Measurements from ENCODE around the gene TBL3.
A peak's percentile ranks its signal among the peaks of the same experiment; 100 is the strongest.
"Not testable (repeated sequence)": the region's sequence is repeated elsewhere in the genome, so short reads cannot be mapped to it uniquely, and the experiment has no call there.

TBL3 gene

DNA sequence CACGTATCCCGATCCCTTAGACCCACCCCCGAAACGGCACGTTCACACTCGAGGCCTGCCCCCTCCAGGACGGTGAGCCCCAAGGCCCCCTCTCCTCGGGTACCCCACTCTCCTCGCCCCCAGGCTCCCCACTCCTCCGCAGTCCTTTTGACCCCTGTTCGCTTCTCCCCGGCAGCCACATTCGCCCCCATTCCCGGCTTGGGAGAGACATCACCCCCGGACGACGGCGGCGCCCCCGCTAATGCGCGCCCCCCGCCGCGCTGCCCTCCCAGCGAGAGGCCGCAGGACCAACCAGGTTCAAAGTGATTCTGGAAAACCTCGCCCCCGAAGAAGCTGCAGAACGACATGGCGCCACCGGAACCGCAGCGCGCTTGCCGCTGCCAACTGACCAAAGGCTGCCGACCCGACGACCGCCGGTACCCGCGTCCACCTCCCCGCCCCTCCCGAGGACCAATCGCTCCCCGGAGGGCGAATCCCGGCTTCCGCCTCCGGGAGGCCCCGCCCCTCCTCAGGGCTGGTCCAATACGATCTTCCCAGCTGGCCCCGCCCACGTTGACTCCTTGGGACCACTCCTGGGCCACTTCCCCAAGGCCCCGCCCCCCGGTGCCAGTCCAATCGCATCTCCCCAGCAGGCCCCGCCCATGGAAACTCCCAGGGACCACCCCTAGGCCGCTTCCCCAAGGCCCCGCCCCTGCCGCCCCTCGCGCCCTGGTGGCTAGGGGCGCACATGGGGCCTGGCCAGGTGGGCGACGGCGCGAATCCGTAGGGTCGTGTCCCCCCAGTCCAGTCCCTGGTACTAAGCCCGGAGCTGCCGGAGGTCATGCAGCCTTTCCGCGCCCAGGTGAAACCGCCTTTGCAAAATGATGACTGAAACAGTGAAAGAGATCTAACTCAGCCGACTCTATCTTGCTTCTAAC is 28.8 kb upstream of the TBL3 start, which contains the start of gene MSRB1:
TSS of gene MSRB1 (minus strand) at position 390 of the 917 bp plus-strand sequence. CDS start at position 347, 43 bp downstream.
- peak; percentile 97 to 99 for DNase-seq (ENCODE audit: low read depth in 2 of 2)

DNA sequence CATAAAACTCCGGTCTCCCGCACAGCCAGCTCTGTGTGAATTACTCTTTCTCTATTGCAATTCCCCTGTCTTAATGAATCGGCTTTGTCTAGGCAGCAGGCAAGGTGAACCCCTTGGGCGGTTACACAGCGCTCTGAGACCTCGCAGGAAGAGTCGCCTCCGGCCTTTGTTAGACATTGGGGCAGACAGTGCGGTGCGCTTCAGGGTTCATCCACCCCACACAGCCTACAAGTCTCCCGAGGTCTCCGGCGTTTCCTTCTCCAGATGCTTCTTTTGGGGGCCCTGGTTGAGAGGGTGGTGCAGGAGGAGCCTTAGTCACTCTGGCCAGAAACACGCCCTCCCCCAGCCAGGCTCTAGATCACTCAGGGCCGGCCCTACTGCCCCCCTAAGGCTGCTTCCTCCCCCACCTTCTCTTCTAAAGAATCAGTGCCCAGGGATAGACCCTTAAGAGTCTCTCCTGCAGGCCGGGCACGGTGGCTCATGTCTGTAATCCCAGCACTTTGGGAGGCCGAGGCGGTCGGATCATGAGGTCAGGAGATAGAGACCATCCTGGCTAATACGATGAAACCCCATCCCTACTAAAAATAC is 27.1 kb upstream of the TBL3 start:
- no peak for DNase-seq (ENCODE audit: low read depth in 2 of 2)

DNA sequence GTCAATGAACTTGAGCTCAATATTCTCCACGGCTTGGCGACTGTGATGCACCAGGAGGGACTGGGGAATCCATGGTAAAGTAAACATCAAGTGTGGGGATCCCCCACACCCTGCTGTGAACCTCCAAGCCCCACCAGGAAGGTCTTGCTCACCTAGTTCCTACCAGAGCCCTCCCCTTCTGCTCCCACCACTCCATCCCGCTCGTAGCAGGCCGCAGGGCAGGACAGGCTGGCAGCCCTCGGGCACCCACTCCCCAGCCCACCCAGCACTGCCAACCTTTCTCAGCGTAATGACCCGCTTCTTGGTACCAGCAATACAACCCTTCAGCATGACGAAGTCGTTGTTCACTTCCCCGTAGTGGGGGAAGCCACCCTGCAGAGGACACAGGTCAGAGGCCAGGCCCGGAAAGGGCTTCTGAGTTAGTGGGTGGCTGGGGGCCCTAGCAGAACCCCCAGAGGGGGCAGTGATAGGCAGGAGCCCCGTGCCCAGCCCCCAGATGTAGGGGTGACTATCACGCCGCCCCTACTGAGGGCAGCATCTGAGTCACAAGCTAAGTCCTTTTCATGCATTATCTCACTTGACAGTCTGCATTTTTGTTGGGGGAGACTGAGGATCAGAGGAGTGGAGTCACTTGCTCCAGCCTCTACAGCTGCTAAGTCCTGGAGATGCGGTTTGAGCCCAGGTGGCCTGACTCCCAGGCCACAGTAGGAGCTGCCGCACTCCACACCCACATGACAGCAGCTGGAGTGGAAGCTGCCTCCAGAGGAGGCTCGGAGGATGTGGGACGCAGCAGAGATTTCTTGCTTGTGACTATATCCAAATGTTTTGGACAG is 26.1 kb upstream of the TBL3 start:
- no peak for DNase-seq (ENCODE audit: low read depth in 2 of 2)

DNA sequence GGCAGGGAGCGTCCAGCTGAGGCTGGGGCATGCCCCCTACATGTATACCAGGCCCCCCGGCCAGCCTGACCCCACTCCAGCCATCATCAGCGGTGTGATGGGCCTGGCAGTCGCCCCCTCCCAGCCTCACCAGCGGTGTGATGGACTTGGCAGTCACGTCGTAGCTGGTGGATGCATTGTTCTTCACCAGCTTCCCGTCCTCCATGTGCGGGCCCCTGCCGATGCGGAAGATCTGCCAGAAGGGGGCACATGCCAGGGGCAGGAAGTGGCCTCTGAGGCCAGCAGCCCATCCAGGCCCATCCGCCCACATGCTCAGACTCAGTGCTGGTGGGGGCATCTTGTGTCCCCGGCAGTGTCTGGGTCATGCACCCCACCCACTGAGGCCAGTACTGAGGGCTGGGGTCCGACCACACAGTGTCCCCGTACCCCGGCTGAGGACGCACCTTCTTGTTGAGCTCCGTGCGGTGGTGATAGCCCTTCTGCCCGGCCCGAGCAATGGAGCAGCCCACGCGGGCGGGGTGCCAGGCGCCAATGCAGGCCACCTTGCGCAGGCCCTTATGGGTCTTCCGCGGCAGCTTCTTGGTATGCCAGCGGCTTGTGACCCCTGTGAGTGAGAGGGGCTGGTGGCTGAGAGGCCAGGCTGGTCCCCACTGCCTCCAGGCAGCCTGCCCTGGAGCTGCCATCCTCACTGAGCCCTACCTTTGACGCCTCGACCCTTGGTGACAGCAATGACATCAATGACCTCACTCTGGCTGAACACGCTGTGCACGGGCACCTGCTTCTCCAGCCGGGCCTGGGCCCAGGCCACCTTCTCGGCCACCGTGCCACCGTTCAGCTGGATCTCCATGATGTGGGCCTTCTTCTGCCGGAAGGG is 25.1 kb upstream of the TBL3 start:
- no peak for DNase-seq (ENCODE audit: low read depth in 2 of 2)

DNA sequence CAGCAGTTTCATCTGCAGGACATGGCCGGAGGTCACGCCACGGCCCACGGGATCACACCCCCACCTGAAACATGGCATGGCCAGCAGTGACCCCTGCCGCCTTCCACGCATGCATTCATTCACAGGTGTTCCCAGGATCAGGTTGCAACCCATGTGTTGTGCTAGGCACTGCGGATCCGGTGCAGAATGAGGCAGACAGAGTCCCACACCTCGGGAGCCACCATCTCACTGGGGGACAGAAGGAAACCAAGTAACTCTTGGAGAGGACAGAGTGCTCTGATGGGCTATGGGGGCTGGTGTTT is 24.5 kb upstream of the TBL3 start:
- DNase-seq (ENCODE audit: low read depth in 2 of 2), result no peak

DNA sequence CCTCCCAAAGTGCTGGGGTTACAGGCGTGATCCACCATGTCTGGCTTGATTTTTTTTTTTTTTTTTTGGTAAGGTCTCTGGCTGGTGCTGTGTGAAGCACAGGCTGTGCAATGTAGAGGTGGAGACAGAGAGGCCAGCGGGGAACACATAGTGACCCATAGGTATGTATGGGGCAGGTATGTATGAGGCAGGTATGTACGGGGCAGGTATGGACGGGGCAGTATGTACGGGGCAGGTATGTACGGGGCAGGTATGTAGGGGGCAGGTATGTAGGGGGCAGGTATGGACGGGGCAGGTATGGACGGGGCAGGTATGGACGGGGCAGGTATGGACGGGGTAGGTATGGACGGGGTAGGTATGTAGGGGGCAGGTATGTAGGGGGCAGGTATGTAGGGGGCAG is 22.3 kb upstream of the TBL3 start:
- no peak for DNase-seq (ENCODE audit: low read depth in 2 of 2)

DNA sequence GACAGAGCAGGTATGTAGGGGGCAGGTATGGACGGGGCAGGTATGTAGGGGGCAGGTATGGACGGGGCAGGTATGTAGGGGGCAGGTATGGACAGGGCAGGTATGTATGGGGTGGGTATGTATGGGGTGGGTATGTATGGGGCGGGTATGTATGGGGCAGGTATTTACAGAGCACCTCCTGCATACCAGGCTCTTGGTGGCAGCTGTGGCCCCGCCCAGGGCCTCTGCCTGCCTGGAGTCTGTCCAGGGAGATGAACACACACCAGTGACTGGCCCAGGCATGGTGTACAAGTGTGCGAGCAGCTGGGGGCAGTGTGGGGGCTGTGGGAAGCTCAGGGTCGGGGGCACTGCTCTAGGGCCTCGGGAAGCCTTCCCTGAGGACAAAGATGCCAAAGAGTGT is 21.8 kb upstream of the TBL3 start:
- DNase-seq (ENCODE audit: low read depth in 2 of 2), result no peak

DNA sequence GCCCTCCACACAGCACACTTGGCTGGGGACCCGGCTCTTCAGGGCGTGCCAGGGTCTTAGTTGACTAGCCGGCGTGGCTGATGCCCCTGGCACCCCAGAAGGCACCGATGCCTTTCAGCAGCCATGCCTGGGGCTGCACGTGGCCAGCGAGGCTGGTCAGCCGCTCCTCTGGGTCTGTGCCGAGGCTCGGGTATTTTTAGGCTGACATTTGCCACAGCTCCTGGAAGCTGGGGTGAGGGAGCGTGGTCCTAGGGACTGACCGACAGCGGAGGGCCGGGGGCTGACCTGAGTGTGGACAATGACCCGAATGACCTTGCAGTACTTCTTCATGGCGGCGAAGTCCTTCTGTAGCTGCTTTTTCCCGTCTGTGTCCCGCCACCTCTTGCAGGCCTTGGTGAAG is 21.3 kb upstream of the TBL3 start:
- no peak for DNase-seq (ENCODE audit: low read depth in 2 of 2)

DNA sequence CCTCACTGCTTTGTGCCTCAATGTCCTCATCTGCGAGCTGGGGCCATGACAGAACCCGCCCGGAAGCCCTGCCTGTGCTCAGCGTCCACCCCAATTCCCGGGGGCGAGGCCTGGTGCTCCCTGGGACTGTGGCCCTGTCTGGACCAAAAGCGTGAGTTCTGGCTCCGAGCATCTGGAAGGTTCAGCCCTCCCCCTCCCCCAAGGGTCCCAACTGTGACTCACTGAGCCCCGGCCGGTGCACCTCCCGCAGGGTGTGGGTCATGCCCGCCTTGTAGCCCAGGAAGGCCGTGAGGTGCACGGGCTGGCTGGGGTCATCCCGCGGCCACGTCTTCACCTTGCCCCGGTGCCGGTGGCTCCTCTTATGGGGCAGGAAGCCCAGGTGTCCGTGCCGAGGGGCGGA is 18.1 kb upstream of the TBL3 start:
- no peak for DNase-seq (ENCODE audit: low read depth in 2 of 2)

DNA sequence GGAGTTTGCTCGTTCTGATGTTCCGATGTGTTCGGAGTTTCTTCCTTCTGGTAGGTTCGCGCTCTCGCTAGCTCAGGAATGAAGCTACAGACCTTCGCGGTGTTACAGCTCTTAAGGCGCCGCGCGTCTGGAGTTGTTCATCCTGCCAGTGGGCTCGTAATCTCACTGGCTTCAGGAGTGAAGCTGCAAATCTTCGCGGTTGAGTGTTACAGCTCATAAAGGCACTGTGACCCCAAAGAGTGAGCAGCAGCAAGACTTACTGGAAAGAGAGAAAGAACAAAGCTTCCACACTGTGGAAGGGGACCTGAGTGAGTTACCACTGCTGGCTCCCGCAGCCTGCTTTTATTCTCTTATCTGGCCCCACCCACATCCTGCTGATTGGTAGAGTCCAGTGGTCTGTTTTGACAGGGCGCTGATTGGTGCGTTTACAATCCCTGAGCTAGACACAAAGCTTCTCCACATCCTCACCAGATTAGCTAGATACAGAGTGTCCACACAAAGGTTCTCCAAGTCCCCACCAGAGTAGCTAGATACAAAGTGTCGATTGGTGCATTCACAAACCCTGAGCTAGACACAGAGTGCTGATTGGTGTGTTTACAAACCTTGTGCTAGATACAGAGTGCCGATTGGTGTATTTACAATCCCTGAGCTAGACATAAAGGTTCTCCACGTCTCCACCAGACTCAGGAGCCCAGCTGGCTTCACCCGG is 14.3 kb upstream of the TBL3 start:
- not testable (repeated sequence) for DNase-seq (ENCODE audit: low read depth in 2 of 2)

DNA sequence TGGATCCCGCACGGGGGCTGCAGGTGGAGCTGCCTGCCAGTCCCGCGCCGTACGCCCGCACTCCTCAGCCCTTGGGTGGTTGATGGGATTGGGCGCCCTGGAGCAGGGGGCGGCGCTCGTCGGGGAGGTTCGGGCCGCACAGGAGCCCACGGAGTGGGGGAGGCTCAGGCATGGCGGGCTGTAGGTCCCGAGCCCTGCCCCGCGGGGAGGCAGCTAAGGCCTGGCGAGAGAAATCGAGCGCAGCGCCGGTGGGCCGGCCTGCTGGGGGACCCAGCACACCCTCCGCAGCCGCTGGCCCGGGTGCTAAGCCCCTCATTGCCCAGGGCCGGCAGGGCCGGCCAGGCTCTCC is 13.7 kb upstream of the TBL3 start:
- DNase-seq (ENCODE audit: low read depth in 2 of 2), result not testable (repeated sequence)

DNA sequence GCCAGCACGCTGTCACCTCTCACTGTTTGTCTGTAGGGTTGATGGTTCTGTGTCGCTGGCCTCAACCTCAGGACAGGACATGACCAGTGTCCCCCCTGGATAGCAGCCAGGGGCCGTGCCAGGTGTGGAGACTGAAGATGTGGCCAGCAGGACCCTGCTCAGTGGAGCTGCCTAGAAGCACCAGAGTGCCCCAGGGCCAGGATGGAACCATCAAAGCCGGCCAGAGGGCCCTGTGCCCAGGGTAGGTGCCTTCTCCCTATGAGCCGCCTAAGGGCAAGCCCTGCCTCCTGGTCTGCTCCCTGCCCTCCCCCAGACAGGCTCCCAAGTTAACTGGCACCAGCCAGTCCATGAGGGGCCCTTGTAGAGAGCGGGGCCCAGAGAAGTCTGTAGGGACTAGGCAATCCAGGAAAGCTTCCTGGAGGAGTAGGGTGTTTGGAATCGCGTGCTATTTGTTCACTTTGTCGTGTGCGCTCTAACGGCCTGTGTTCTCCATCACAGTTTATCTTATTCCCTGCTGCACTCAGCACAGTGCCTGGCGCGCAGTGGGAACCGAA is 13.1 kb upstream of the TBL3 start:
- no peak for DNase-seq (ENCODE audit: low read depth in 2 of 2)

DNA sequence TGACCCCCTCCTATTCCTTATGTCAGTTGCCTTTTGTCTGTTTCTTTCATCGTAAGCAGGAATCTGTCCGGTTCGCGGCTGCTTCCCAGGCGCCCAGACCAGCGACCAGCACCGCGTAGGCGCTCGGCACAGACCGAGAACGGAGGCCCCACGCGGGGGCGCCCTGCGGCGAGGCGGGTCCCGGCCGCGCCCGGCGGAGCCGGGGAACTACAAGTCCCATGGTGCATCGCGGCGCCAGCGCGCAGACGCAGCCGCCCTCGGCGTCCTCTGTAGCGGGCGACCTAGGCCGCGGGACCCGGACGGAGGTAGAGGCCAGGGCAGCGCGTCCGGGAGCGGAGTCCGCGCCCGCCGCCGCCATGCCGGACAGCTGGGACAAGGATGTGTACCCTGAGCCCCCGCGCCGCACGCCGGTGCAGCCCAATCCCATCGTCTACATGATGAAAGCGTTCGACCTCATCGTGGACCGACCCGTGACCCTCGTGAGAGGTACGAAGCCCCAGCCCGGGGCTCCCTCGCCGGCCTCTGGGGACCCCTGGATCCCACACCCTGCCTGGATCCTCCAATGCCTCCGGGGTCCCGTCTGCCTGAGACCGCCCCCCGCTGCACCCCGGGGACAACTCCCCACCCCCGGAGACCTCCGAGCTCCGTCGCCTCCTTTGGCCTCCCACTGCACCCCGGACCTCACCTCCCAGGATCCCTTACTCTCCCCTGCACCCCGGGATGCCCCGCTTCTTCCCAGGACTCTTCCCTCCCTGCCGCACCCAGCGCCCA is 12.4 kb upstream of the TBL3 start, which contains the start of gene NDUFB10:
TSS of gene NDUFB10 (plus strand) at position 270 of the 771 bp plus-strand sequence. CDS start at position 357, 87 bp downstream.
- DNase-seq (ENCODE audit: low read depth in 2 of 2), result peak; percentile 86 to 88

DNA sequence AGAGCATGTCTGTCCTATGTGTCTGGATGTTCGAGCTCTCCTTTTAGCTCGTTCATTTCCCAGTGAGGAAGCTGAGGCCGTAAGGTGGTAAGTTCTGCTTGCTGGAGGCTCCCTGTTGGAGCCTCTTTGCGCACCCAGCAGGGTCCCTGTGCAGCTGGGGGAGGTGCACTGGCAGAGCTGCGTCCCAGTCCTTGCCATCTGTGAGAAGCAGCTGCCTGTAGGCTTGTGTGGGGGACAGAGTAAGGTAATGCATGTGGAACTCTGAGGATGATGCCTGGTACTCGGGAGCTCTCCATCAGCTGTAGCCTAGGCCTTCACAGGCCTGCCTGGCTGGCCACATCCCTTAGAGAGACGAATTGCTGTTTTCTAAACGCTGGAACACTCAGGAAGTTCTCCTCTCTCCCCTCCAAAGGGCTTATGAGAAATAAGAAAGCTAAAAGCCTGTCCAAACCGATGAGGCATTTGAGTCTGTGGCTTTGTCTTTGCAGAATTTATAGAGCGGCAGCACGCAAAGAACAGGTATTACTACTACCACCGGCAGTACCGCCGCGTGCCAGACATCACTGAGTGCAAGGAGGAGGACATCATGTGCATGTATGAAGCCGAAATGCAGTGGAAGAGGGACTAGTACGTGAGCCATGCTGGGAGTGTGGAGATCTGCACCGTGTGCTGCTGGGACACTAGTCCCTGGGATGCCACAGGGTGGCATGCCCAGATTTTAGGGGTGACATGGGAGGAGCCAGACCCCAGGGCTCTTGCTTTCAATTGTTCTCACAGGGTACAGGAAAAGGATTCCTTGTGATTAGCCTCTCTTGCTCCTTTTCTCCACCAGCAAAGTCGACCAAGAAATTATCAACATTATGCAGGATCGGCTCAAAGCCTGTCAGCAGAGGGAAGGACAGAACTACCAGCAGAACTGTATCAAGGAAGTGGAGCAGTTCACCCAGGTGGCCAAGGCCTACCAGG is 10.9 kb upstream of the TBL3 start:
- DNase-seq (ENCODE audit: low read depth in 2 of 2), result no peak

DNA sequence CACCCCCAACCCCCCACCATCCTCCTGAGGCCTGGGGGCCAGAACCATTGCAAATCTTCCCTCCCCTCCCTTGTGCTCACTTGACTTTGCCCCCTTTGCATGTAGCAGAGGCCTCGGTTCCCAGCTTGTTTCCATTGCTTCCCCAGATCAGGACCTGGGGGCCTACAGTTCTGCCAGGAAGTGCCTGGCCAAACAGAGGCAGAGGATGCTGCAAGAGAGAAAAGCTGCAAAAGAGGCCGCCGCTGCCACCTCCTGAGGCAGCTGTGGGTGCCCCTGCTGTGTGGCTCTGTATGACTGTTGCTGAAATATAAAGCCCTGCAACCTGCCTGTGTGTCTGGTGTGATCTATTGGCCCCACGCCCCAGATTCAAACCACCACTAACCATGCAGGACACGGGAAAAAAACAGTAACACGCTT is 10.2 kb upstream of the TBL3 start:
- DNase-seq (ENCODE audit: low read depth in 2 of 2), result no peak

DNA sequence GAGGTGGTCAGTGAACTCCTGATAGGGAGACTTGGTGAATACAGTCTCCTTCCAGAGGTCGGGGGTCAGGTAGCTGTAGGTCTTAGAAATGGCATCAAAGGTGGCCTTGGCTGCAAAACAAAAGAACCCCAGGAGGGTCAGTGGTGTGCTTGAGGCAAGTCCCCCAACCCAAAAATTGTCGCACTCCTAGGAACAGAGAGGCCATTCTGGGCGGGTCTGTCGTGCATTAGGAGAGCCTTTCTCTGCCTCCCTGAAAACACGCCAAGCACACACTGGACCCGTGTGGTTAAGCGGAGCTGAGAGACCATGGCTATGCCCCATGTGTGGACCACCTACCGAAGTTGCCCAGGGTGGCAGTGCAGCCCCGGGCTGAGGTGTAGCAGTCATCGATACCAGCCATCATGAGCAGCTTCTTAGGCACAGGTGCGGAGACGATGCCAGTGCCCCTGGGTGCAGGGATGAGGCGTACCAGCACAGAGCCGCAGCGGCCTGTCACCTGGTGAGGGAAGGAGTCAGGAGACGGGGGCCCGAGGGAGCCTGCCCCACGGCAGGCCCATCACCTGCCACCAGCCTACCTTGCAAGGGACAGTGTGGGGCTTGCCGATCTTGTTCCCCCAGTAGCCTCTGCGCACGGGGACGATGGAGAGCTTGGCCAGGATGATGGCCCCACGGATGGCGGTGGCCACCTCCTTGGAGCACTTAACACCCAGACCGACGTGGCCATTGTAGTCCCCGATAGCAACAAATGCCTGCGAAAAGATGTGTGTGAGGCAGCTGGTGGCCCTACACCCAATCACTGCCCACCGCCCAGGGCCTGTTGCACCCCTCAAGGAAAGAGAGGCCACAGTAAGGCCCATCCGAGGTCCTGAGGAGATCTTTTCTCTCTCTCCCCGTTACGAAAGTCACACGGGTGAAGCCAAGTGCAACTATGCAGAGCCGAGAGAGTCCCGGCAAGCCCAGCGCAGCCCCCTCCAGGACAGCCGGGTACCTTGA is 9.4 kb upstream of the TBL3 start:
- DNase-seq (ENCODE audit: low read depth in 2 of 2), result not testable (repeated sequence)

DNA sequence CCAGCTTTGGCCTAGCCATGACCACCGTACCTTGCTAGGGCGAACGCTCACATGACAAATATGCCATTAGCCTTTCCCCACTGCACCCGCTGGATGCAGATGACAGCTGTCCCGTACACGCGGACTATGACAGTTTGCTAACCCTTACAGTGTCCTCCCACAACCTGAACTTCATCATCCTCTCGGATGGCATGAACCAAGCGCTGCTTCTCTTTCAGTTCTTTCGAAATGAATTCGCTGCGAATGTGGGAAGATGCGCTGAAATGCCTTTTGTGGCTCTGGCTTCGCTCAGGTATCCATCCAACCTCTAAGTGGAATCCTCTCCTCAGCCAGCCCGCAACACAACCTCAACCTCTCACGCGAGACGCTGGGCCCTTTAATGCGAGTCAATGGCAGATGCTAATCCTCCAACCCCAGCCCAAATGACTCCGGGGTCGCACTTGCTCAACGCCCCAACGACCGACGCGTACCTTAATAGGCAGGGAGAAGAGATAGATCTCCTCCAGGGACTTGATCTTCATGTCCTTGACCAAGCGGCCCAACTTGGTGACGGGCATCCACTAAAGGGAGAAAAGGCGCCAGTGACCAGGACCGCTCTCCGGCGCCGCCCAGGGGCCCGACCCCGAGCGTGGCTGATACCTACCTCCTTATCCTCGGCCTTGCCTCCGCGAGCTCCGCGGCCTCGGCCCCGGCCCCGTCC is 7.9 kb upstream of the TBL3 start:
- DNase-seq (ENCODE audit: low read depth in 2 of 2), result no peak
